ENCODE measurements around the gene NME3.

The NME3 gene

GRCh38 chr16:1793578-1794220, 22.4 kb upstream of the NME3 start, which contains the start of gene IGFALS:
Gene IGFALS, minus strand, starts transcription at chr16:1793705. Its CDS starts 53 bp downstream, at chr16:1793652.
- no peak for DNase-seq

GRCh38 chr16:1792836-1793577, 21.7 kb upstream of the NME3 start:
- no peak for DNase-seq

GRCh38 chr16:1791943-1792812, 20.8 kb upstream of the NME3 start:
- DNase-seq: no peak

GRCh38 chr16:1791256-1791942, 20.1 kb upstream of the NME3 start:
- DNase-seq: no peak

- no peak for DNase-seq
Measured at GRCh38 chr16:1790611-1791255, 19.4 kb upstream of the NME3 start.

- DNase-seq: no peak
Measured at GRCh38 chr16:1790261-1790610, 18.9 kb upstream of the NME3 start.

- DNase-seq: no peak
Measured at GRCh38 chr16:1789643-1790045, 18.3 kb upstream of the NME3 start.

- no peak for DNase-seq
Measured at GRCh38 chr16:1788708-1789100, 17.4 kb upstream of the NME3 start.

- DNase-seq: no peak
Measured at GRCh38 chr16:1788095-1788707, 16.9 kb upstream of the NME3 start.

GRCh38 chr16:1787322-1788094, 16.2 kb upstream of the NME3 start:
- no peak for DNase-seq

- no peak for DNase-seq
Measured at GRCh38 chr16:1787056-1787321, 15.6 kb upstream of the NME3 start.

- no peak for DNase-seq
Measured at GRCh38 chr16:1786242-1787055, 15.1 kb upstream of the NME3 start.

- DNase-seq: no peak
Measured at GRCh38 chr16:1785846-1786170, 14.5 kb upstream of the NME3 start.

GRCh38 chr16:1784977-1785845, 13.9 kb upstream of the NME3 start:
- DNase-seq: no peak

- peak; percentile 100 for DNase-seq
Measured at GRCh38 chr16:1782408-1783264, 11.3 kb upstream of the NME3 start, which contains the start of the genes NUBP2 and SPSB3. Gene NUBP2, plus strand, starts transcription at chr16:1782960. Its CDS starts 61 bp downstream, at chr16:1783021. Gene SPSB3, minus strand, starts transcription at chr16:1782571. Its CDS starts 1,088 bp downstream, at chr16:1781483.

GRCh38 chr16:1781758-1782407, 10.5 kb upstream of the NME3 start:
- no peak for DNase-seq

- no peak for DNase-seq
Measured at GRCh38 chr16:1781254-1781653, 9.9 kb upstream of the NME3 start.

- no peak for DNase-seq
Measured at GRCh38 chr16:1780677-1781072, 9.3 kb upstream of the NME3 start.
